ENCODE results near the gene MAP3K14.

GRCh38 chr17:45222289-45222995 lies 94.4 kb downstream of the MAP3K14 start:
- TF ChIP-seq CTCF (conservative IDR thresholded peaks at IDR 0.05; ENCODE audit: low read depth, low read length): no peak
- no peak for TF ChIP-seq RCOR1 (IDR thresholded peaks at IDR 0.05; ENCODE audit: insufficient replicate concordance, low read length)
- no peak for TF ChIP-seq POLR2A (IDR thresholded peaks at IDR 0.05; ENCODE audit: low read depth, low read length)
- no peak for TF ChIP-seq BHLHE40 (IDR thresholded peaks at IDR 0.05; ENCODE audit: low read depth, low read length)
- TF ChIP-seq CHD1 (IDR thresholded peaks at IDR 0.05; ENCODE audit: low read depth, low read length): no peak
- no peak for TF ChIP-seq MAFK (IDR thresholded peaks at IDR 0.05; ENCODE audit: low read depth, low read length)
- TF ChIP-seq, protein P1, sequence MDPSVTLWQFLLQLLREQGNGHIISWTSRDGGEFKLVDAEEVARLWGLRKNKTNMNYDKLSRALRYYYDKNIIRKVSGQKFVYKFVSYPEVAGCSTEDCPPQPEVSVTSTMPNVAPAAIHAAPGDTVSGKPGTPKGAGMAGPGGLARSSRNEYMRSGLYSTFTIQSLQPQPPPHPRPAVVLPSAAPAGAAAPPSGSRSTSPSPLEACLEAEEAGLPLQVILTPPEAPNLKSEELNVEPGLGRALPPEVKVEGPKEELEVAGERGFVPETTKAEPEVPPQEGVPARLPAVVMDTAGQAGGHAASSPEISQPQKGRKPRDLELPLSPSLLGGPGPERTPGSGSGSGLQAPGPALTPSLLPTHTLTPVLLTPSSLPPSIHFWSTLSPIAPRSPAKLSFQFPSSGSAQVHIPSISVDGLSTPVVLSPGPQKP (IDR thresholded peaks at IDR 0.05; ENCODE audit: borderline replicate concordance, low read depth, low read length): no peak
- TF ChIP-seq RAD21 (IDR thresholded peaks at IDR 0.05; ENCODE audit: low read length): no peak
- TF ChIP-seq RFX5 (IDR thresholded peaks at IDR 0.05; ENCODE audit: low read depth, low read length): no peak
